Tibial artery (tissue), 4 donors: ENCODE data around the gene CDH5.

Experiments used
- DNase-seq, 2 donors: peaks; one replicate each; pipeline ENCODE4 v3.0.0-alpha.2; 2019
- H3K27ac ChIP-seq, 2 donors: fragments of 200-600 bp; sonication (generic) in 1 of 2; 1 replicate in 1 of 2; 2 replicates in 1 of 2; pipeline ENCODE4 v1.5.1; 2018 to 2019; ENCODE audit warnings: mild to moderate bottlenecking in 1 of 2
- H3K27me3 ChIP-seq, 2 donors: fragments of 200-600 bp; sonication (generic) in 1 of 2; one replicate each; pipeline versions ENCODE4 v1.5.1 to v1.6.0; 2016 to 2019
- H3K36me3 ChIP-seq, 3 donors: fragments of 200-600 bp; sonication (generic) in 2 of 3; one replicate each; pipeline ENCODE4 v1.5.1; 2016 to 2019; ENCODE audit warnings: mild to moderate bottlenecking in 2 of 3
- H3K4me1 ChIP-seq, 4 donors: fragments of 200-600 bp; sonication (generic) in 2 of 4; 1 replicate in 3 of 4; 2 replicates in 1 of 4; pipeline ENCODE4 v1.5.1; 2016 to 2019
- H3K4me3 ChIP-seq, 2 donors: fragments of 200-600 bp; sonication (generic) in 1 of 2; 1 replicate in 1 of 2; 2 replicates in 1 of 2; pipeline ENCODE4 v1.5.1; 2018 to 2019; ENCODE audit warnings: mild to moderate bottlenecking in 2 of 2
- H3K9me3 ChIP-seq, 3 donors: fragments of 200-600 bp; sonication (generic) in 1 of 3; one replicate each; pipeline ENCODE4 v1.5.1; 2016 to 2019
- CTCF ChIP-seq, 2 experiments: fragments of 200-600 bp in 1 of 2; fragments of 450-650 bp in 1 of 2; IDR thresholded peaks; one replicate each; pipeline ENCODE4 v1.5.1; 2017 to 2019; ENCODE audit warnings: antibody characterized with exemption in 2 of 2, mild to moderate bottlenecking in 1 of 2, moderate library complexity in 1 of 2
- intact Hi-C: fragments of 100-400 bp; cut with DNase I; formaldehyde crosslinking; loops from one replicate; pipeline ENCODE4 v1.15.0; 2023; ENCODE audit warnings: low total_unique reads

CDH5 gene

DNA sequence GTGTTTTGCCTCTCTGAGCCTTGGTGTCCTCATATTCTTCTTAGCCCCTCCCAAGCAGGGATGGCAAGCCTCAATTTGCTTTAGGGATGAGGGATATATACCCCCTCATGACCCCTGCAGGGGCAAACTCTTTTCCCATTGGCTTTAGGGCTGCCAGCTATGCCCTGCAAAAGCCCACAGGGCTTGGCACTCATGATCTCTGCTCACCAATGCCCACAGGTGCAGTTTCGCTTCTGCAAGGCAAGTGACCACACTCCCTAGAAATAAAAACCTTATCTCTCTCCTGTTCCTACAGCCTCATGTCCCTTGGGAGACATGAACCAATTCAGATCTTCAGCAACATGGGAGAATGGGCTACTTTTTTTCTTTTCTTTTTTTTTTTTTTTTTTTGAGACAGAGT lies 69.4 kb downstream of the CDH5 start:
- intact Hi-C loops = no loop called here

DNA sequence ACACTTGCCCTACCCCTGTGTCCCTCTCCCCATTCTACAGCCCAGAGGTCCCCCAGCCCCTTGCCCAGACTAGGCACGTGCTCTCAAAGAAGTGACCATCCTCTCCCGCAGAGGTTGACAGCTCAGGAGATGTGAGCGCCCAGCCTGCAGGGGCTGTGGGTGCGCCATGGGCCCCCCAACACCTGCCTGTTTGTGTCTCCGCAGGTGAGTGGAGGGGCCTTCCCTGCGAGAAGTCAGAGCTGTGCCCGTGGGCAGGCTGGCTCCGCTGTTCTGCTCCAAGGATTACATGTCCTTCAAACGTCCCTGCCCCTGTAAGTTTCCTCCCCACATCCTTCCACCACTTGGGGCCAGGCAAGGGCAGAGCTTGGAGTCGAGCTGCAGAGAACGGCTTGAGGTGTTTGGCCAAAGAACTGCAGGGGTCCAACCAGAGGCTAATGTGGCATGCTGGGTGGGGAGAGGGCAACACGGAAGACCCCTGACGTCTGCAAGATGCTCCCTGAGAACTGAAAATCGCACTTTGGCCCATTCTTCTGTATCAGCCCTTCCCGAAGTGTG lies 71.0 kb downstream of the CDH5 start:
- DNase-seq = no peak
- Histone ChIP-seq H3K4me3 (no peak overlapping the region), H3K9me3 (no peaks in the 10 kb centered on the region), H3K27ac (no peak overlapping the region), H3K27me3 (peaks cover 0 to 18% of the 10 kb centered on the region in 2 donors), H3K36me3 (no peaks in the 10 kb centered on the region), H3K4me1 (no peaks in the 10 kb centered on the region)
- TF ChIP-seq CTCF (IDR thresholded peaks at IDR 0.05) = no peak
- intact Hi-C loops = no loop called here

More for the DNA sequence above, 69.4 kb downstream of the CDH5 start:
- H3K4me3 ChIP-seq = no peak overlapping the region
- no peaks in the 10 kb centered on the region for H3K4me1 ChIP-seq
- TF ChIP-seq CTCF (IDR thresholded peaks at IDR 0.05) = no peak
- H3K9me3 ChIP-seq = no peaks in the 10 kb centered on the region
- no peaks in the 10 kb centered on the region for H3K36me3 ChIP-seq
- H3K27me3 ChIP-seq = peaks cover 0 to 13% of the 10 kb centered on the region in 2 donors
- no peak for DNase-seq
- H3K27ac ChIP-seq = no peak overlapping the region

DNA sequence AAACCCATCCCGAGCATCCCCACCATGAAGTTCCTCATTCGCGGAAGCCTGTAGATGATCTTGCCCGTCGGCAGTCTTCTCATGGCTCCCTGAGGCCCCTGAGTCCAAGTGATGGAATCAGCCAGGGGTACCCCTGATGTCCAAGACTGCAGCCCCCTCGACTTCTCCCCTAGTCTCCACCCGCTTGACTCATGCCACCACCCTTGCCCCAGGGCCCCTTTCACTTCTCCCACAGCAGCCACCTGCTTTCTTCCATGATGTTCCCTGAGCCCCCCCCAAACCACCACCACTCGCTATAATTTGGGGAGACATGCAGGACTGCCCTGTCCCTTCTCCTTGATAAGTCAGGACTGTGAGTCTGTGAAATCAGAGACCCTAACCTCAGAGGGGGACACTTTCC lies 72.0 kb downstream of the CDH5 start:
- Histone ChIP-seq H3K9me3 (no peaks in the 10 kb centered on the region), H3K27ac (no peak overlapping the region), H3K4me3 (no peak overlapping the region), H3K27me3 (peaks cover 0 to 18% of the 10 kb centered on the region in 2 donors), H3K36me3 (no peaks in the 10 kb centered on the region), H3K4me1 (no peaks in the 10 kb centered on the region)
- TF ChIP-seq CTCF (IDR thresholded peaks at IDR 0.05) = no peak
- intact Hi-C loops = no loop called here
- DNase-seq = no peak

DNA sequence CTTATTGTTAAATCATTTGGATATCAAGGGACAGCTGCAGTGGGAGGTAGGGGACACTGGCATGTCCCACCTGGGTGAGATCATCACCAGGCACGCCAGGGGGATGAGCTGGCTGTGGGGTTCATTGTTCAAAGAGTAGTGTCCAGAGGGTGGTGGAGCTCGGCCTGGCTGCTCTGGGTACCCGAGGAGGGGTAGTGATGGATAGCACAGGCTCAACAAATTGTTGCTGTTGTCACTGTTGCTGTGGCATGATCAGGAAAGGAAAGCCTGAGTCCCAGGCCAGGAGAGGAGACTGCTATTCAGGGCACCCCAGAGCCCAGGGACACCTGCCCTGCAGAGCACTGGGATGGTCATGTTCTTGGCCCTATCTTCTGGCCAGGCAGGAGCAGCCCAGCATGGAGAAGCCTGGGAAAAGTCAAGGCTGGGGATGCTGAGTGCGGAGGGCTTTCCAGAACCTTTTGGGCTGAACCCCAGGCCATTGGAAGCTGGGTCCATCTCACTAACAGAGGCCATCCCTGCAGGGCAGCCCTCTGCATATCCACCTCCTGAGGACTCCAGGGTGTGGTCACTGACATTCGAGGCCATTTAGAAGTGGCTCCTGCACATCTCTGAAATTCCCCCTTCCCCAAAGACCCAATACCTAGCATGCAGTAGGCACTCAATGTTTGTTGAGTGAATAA lies 72.7 kb downstream of the CDH5 start:
- intact Hi-C loops = no loop called here
- Histone ChIP-seq H3K4me1 (no peaks in the 10 kb centered on the region), H3K27ac (no peak overlapping the region), H3K27me3 (peaks cover 0 to 14% of the 10 kb centered on the region in 2 donors), H3K4me3 (no peak overlapping the region), H3K9me3 (no peaks in the 10 kb centered on the region), H3K36me3 (no peaks in the 10 kb centered on the region)
- no peak for DNase-seq
- no peak for TF ChIP-seq CTCF (IDR thresholded peaks at IDR 0.05)

DNA sequence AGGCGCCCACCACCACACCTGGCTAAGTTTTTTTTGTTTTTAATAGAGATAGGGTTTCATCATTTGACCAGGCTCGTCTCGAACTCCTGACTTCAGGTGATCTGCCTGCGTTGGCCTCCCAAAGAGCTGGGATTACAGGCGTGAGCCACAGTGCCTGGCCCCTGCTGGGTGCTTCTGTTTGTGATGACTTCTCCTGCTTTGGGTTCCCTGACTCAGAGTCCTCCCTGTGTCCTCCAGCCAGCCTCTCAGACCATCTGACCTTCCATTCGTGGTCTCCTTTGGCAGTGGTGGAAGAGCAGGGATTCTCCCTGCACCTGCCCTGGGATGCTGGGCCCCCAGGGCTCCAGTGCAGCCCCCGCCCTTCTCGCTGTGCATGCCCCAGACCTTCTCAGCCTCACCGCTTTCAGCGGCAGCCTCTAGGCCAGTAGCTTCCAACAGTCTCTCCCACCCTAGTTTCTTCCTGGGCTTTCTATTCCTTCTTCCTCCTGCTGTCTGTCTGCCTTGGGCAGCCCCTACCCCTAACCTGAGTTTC lies 73.8 kb downstream of the CDH5 start:
- H3K27ac ChIP-seq = no peak overlapping the region
- no peaks in the 10 kb centered on the region for H3K9me3 ChIP-seq
- H3K36me3 ChIP-seq = no peaks in the 10 kb centered on the region
- peaks cover 0 to 8% of the 10 kb centered on the region in 2 donors for H3K27me3 ChIP-seq
- no peak for DNase-seq
- no peak for TF ChIP-seq CTCF (IDR thresholded peaks at IDR 0.05)
- intact Hi-C loops = no loop called here
- H3K4me1 ChIP-seq = no peaks in the 10 kb centered on the region
- no peak overlapping the region for H3K4me3 ChIP-seq
